Panc1 (cell line): ENCODE measurements around the gene AGBL4. TPM values are rescaled to one million over a fixed set of nuclear protein-coding genes. Genes with fewer than 3 reads are reported as not detected.

Source experiments
- ATAC-seq: fragments of 200-7000 bp; cut with Tn5 transposase; 2 replicates; pipeline ENCODE4 v1.9.1; 2020; ENCODE audit warnings: mild to moderate bottlenecking, moderate library complexity
- BruUV-seq: library from RNA; stranded (reverse); fragments of 400-500 nt; replicated peaks from 2 replicates; lab custom pipeline; 2021; lab: Mats Ljungman, UMichigan
- CTCF ChIA-PET: fragments of 300-600 bp; sonication (Branson Sonifier 250); formaldehyde crosslinking; loops from one replicate; lab custom pipeline; 2022; ENCODE audit warnings: antibody characterized with exemption; lab: Charles Lee
- POLR2A ChIA-PET: fragments of 300-600 bp; sonication (Branson Sonifier 250); formaldehyde crosslinking; loops from one replicate; lab custom pipeline; 2022; ENCODE audit warnings: antibody characterized with exemption; lab: Charles Lee
- DNase-seq: peaks from one replicate; pipeline ENCODE4 v3.0.0-alpha.2; 2010; ENCODE audit warnings: low read depth, low spot score
- H3K27ac ChIP-seq: 2 replicates; pipeline ENCODE4 v1.5.1; 2011; ENCODE audit warnings: mild to moderate bottlenecking, low read length, inconsistent platforms
- H3K27me3 ChIP-seq: fragments of 200-500 bp; sonication (Bioruptor generic); 2 replicates; pipeline ENCODE4 v1.6.0; 2014; ENCODE audit warnings: low read length, inconsistent platforms; ENCODE audit not compliant: control insufficient read depth, insufficient read depth
- H3K36me3 ChIP-seq: fragments of 200-500 bp; sonication (Bioruptor generic); 2 replicates; pipeline ENCODE4 v1.5.1; 2014; ENCODE audit warnings: inconsistent platforms, mild to moderate bottlenecking, low read length, moderate library complexity; ENCODE audit not compliant: control insufficient read depth, insufficient read depth
- H3K4me1 ChIP-seq: 2 replicates; pipeline ENCODE4 v1.5.1; 2011; ENCODE audit warnings: inconsistent platforms, mild to moderate bottlenecking, low read length, moderate library complexity; ENCODE audit not compliant: control insufficient read depth, insufficient read depth
- H3K4me3 ChIP-seq, 2 experiments: 2 replicates each; pipeline ENCODE4 v1.5.1; 2011 to 2012; ENCODE audit warnings: low read depth in 2 of 2, low read length in 2 of 2, mild to moderate bottlenecking in 2 of 2, inconsistent platforms in 1 of 2, moderate library complexity in 1 of 2
- H3K9me3 ChIP-seq: fragments of 200-500 bp; sonication (Bioruptor generic); 2 replicates; pipeline ENCODE4 v1.5.1; 2014; ENCODE audit warnings: low read depth, mild to moderate bottlenecking, inconsistent platforms, low read length, moderate library complexity; ENCODE audit not compliant: control insufficient read depth, insufficient read depth
- CTCF ChIP-seq: fragments of 450-650 bp; IDR thresholded peaks from 2 replicates; pipeline ENCODE4 v1.5.1; 2017; ENCODE audit warnings: mild to moderate bottlenecking
- POLR2AphosphoS5 ChIP-seq: IDR thresholded peaks from 2 replicates; pipeline ENCODE4 v1.6.1; 2012; ENCODE audit warnings: mild to moderate bottlenecking, low read depth, low read length, moderate library complexity
- REST ChIP-seq, 2 experiments: IDR thresholded peaks; 2 replicates each; pipeline ENCODE4 v1.6.1; 2011 to 2012; ENCODE audit warnings: low read depth in 2 of 2, control low read depth in 1 of 2, low read length in 1 of 2, mild to moderate bottlenecking in 1 of 2, moderate library complexity in 1 of 2; ENCODE audit not compliant: insufficient read depth in 1 of 2
- SIN3A ChIP-seq: IDR thresholded peaks from 2 replicates; pipeline ENCODE4 v1.6.1; 2012; ENCODE audit warnings: low read depth, mild to moderate bottlenecking, low read length, moderate library complexity, borderline replicate concordance; ENCODE audit not compliant: insufficient read depth
- TCF7L2 ChIP-seq: IDR thresholded peaks from 2 replicates; pipeline ENCODE4 v1.6.1; 2011; ENCODE audit warnings: mild to moderate bottlenecking, low read depth, low read length, inconsistent platforms
- in situ Hi-C: cut with HindIII; loops from 2 replicates; pipeline ENCODE4 v1.10.0; 2016; ENCODE audit warnings: low sequenced_read_pairs, low pct_unique_long_range_greater_than_20kb
- intact Hi-C: fragments of 100-400 bp; cut with micrococcal nuclease; formaldehyde crosslinking; loops from one replicate; pipeline ENCODE4 v1.10.0; 2022; ENCODE audit not compliant: unreplicated experiment
- total RNA-seq: library from RNA; stranded (reverse); gene quantifications from one replicate; pipeline ENCODE4 v1.2.1, GENCODE V29; 2021; ENCODE audit not compliant: unreplicated experiment

The AGBL4 gene
- total RNA-seq, 1 experiment from 2014 or later = not detected

- no TSS peak for BruUV-seq
- Histone ChIP-seq H3K27ac (no peak overlapping the region), H3K36me3 (no peaks in the 10 kb centered on the region), H3K27me3 (no peaks in the 10 kb centered on the region), H3K4me1 (no peaks in the 10 kb centered on the region), H3K9me3 (no peaks in the 10 kb centered on the region), H3K4me3 (no peak overlapping the region)
- ATAC-seq (no peak), DNase-seq (no peak)
- intact Hi-C loops (no loop called here), in situ Hi-C loops (no loop called here)
- ChIA-PET POLR2A (no interaction called here), CTCF (no interaction called here)
- no peak for TF ChIP-seq REST (IDR thresholded peaks at IDR 0.05; ENCODE audit: insufficient read depth in 1 of 2, low read depth in 2 of 2, low read length in 1 of 2)
- no peak for TF ChIP-seq CTCF
- TF ChIP-seq TCF7L2 = no peak
- TF ChIP-seq SIN3A = no peak
- TF ChIP-seq POLR2AphosphoS5 = no peak
These were observed 1083.4 kb downstream of the AGBL4 start for GRCh38 chr1:48940354-48940753.

- H3K36me3 ChIP-seq = no peaks in the 10 kb centered on the region
- in situ Hi-C loops = no loop called here
- intact Hi-C loops = no loop called here
- no peaks in the 10 kb centered on the region for H3K9me3 ChIP-seq
- ATAC-seq (no peak), DNase-seq (no peak)
- no peaks in the 10 kb centered on the region for H3K4me1 ChIP-seq
- no peak overlapping the region for H3K27ac ChIP-seq
- no TSS peak for BruUV-seq
- TF ChIP-seq TCF7L2 (no peak), SIN3A (no peak), REST (IDR thresholded peaks at IDR 0.05; ENCODE audit: insufficient read depth in 1 of 2, low read depth in 2 of 2, low read length in 1 of 2) (no peak), CTCF (no peak), POLR2AphosphoS5 (no peak)
- no peak overlapping the region for H3K4me3 ChIP-seq
- POLR2A ChIA-PET = no interaction called here
- no peaks in the 10 kb centered on the region for H3K27me3 ChIP-seq
- CTCF ChIA-PET = no interaction called here
These were observed 1083.9 kb downstream of the AGBL4 start for GRCh38 chr1:48939828-48940227.
